HFFc6 (cell line): Measurements from ENCODE around the gene DNAJC3. TPM values are rescaled to one million over a fixed set of nuclear protein-coding genes. Genes with fewer than 3 reads are reported as not detected.

Source experiments
- DNase-seq: peaks from one replicate; pipeline ENCODE4 v3.0.0-alpha.2; 2018
- H3K27ac Mint-ChIP-seq: 2 replicates; pipeline ENCODE4 v1.8.0; 2020; ENCODE audit warnings: mild to moderate bottlenecking, mixed read lengths
- H3K27me3 Mint-ChIP-seq: 2 replicates; pipeline ENCODE4 v1.8.0; 2021; ENCODE audit warnings: mild to moderate bottlenecking, moderate library complexity, mixed read lengths; ENCODE audit not compliant: insufficient read depth
- H3K36me3 Mint-ChIP-seq: 2 replicates; pipeline ENCODE4 v1.8.0; 2021; ENCODE audit warnings: low read depth, mixed read lengths
- H3K4me1 Mint-ChIP-seq: 2 replicates; pipeline ENCODE4 v1.8.0; 2020; ENCODE audit warnings: low read depth, mixed read lengths
- H3K4me3 Mint-ChIP-seq: 2 replicates; pipeline ENCODE4 v1.8.0; 2020; ENCODE audit warnings: mild to moderate bottlenecking, moderate library complexity, mixed read lengths
- H3K9me3 Mint-ChIP-seq: 2 replicates; pipeline ENCODE4 v1.8.0; 2020; ENCODE audit warnings: mild to moderate bottlenecking, mixed read lengths
- CTCF ChIP-seq: fragments of 200-600 bp; sonication (generic); IDR thresholded peaks from 2 replicates; pipeline ENCODE4 v1.5.0; 2021; ENCODE audit warnings: antibody characterized with exemption, mild to moderate bottlenecking
- total RNA-seq, 6 experiments: library from RNA; stranded (reverse); fragmentation: NEBNext Ultra II Directional; extraction: Animal tissue kit (Norgen Biotek cat#: 25700); gene quantifications; 2 replicates in 1 of 6; 3 replicates in 5 of 6; pipeline ENCODE4 v1.2.3, GENCODE V29; 2021

The DNAJC3 gene
- total RNA-seq, 6 experiments from 2014 or later, result 40.6 to 53.7 (median 48.4) TPM

DNA sequence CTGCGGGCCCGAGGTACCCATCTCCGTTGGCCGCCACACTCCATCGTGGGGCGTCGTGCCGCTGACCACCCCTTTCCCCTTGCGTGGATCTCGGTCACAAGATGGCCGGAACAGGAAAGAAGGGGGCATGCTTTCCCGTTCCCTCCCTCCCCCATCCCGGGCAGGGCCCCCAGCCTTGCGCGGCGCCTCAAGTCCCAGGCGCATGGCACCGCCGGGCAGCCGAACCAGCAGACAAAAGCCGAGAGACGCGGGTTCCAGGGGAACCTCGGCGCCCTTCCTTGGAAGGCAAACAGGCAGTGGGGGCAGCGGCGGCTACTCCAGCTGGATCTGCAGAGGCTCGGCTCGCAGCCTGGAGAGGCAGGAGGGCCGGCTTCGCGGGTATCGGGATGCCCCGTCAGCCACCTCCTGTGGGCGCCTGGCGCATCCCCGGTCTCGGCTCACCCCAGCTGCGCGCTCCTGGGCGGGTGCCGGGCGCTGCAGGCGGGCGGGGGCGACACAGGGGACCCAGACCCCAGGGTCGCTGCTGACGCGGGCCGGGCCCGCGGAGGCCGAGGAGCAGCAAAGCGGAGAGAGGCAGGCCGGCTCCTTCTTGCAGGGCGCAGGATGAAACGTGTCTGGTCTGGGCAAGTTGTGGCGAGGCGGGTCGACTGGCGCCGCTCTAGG is 32.9 kb upstream of the DNAJC3 start:
- H3K27me3 Mint-ChIP-seq, result peaks cover 5% of the 10 kb centered on the region
- H3K27ac Mint-ChIP-seq, result peak overlapping the region; percentile 88
- peak overlapping the region; percentile 91 for H3K4me3 Mint-ChIP-seq
- no peaks in the 10 kb centered on the region for H3K9me3 Mint-ChIP-seq
- peaks cover 14% of the 10 kb centered on the region for H3K36me3 Mint-ChIP-seq
- peaks cover 41% of the 10 kb centered on the region for H3K4me1 Mint-ChIP-seq
- TF ChIP-seq CTCF, result no peak
- DNase-seq, result peak; percentile 24

DNA sequence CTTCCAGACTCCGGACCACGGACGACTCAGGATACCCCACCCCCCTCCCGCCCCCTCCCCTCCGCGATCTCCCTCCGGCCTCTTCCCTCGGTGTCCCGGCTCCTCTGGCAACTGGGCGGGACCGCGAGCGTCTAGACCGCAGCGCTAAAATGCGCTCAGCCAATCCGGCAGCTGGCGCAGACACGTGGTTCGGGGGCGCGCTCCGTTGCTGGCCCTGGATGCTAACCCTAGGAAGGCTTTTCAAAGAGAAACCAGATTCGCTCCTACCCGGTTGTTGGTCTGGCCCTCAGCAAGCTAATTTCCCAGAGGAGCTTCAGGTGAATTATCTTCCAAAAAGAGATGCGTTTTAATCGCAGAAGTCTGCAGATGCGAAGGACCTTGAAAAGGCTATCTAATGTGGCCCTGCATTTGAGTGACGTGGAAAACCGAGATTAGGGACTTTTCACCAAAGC is 32.3 kb upstream of the DNAJC3 start, which contains the start of gene DZIP1:
DZIP1 (minus strand) TSS at position 106 of the 452 bp plus-strand sequence. CDS start 2,677 bp downstream, outside the sequence.
- Mint-ChIP-seq H3K9me3 (no peaks in the 10 kb centered on the region), H3K36me3 (peaks cover 14% of the 10 kb centered on the region), H3K4me1 (peaks cover 43% of the 10 kb centered on the region), H3K27me3 (peaks cover 5% of the 10 kb centered on the region), H3K4me3 (peak within 1 kb of the TSS; percentile 91), H3K27ac (peak within 1 kb of the TSS; percentile 88)
- TF ChIP-seq CTCF, result no peak
- DNase-seq, result peak; percentile 81

- Mint-ChIP-seq H3K4me3 (no peak overlapping the region), H3K27ac (no peak overlapping the region), H3K9me3 (no peaks in the 10 kb centered on the region), H3K36me3 (no peaks in the 10 kb centered on the region), H3K4me1 (peaks cover 26% of the 10 kb centered on the region), H3K27me3 (peaks cover 2% of the 10 kb centered on the region; the same call in 1 of the 2 replicates)
- TF ChIP-seq CTCF, result no peak
- no peak for DNase-seq
Observed at GRCh38 chr13:95647321-95647720, 29.6 kb upstream of the DNAJC3 start.

DNA sequence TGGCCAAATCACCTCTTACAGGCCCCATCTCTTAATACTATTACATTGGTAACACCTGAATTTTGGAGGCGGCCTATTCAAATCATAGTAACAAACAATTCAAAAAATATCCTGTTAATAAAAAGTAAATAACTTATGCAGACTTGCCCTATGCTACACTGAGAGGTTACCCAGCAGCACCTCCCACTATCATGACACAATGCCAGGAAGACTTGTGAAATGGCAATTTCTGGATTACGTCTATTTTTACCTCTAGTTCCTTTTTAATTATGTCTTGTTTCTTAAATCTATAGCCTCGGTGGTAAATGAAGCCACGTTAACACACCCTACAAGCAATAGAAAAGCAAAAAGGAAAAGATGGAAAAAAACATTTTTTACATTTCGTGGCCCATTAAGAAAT is 26.2 kb upstream of the DNAJC3 start:
- H3K27me3 Mint-ChIP-seq, result peaks cover 5% of the 10 kb centered on the region
- peaks cover 18% of the 10 kb centered on the region for H3K4me1 Mint-ChIP-seq
- DNase-seq, result no peak
- no peaks in the 10 kb centered on the region for H3K36me3 Mint-ChIP-seq
- no peak for TF ChIP-seq CTCF
- no peak overlapping the region for H3K4me3 Mint-ChIP-seq
- no peaks in the 10 kb centered on the region for H3K9me3 Mint-ChIP-seq
- H3K27ac Mint-ChIP-seq, result no peak overlapping the region

DNA sequence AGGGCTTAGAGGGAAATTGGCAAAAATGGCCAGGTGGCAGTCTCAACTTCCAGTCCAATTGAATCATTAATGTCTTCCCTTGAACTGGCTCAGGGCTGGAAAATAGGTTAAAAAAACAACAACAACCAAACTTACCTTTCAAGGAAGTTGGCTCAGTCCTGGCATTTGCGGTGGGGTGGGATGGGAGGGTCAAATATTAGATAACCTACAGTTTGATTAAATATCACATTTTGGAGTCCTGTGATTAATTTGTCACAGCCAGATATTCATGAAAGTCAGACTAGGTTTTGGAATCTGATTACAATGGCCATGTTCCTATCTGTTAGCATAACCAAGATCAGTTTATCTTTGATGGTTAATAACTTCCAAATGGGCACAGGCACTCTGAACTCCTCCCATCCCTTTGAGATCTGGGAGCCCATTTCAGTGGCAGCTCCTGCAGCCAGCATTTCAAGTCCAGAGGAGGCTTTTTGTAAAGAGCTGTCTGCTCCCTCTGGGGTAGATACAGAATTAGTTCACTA is 24.6 kb upstream of the DNAJC3 start:
- no peak overlapping the region for H3K27ac Mint-ChIP-seq
- peaks cover 25% of the 10 kb centered on the region for H3K4me1 Mint-ChIP-seq
- H3K36me3 Mint-ChIP-seq, result no peaks in the 10 kb centered on the region
- no peaks in the 10 kb centered on the region for H3K9me3 Mint-ChIP-seq
- H3K27me3 Mint-ChIP-seq, result peaks cover 5% of the 10 kb centered on the region
- H3K4me3 Mint-ChIP-seq, result no peak overlapping the region
- DNase-seq, result no peak
- TF ChIP-seq CTCF, result no peak
